Psoas muscle (tissue), 8 donors: ENCODE results near the gene HYCC1. TPM values are rescaled to one million over a fixed set of nuclear protein-coding genes. Genes with fewer than 3 reads are reported as not detected.

Experiments
- ATAC-seq, 4 donors: fragments of 200-7000 bp; cut with Tn5 transposase; one replicate each; pipeline ENCODE4 v1.9.1; 2020; ENCODE audit warnings: moderate library complexity in 3 of 4, mild to moderate bottlenecking in 2 of 4
- DNase-seq, 2 donors: peaks; one replicate each; pipeline ENCODE4 v3.0.0-alpha.2; 2020
- H3K27ac ChIP-seq: fragments of 200-600 bp; one replicate; pipeline ENCODE4 v1.8.0; 2022
- H3K27me3 ChIP-seq, 3 donors: fragments of 200-600 bp in 1 of 3; one replicate each; pipeline versions ENCODE4 v1.6.1 to v1.8.0; 2013 to 2022; ENCODE audit warnings: low read length in 2 of 3, mild to moderate bottlenecking in 2 of 3, moderate library complexity in 1 of 3; ENCODE audit not compliant: insufficient read depth in 3 of 3
- H3K36me3 ChIP-seq, 2 donors: fragments of 200-600 bp in 1 of 2; one replicate each; pipeline versions ENCODE4 v1.6.1 to v1.8.0; 2013 to 2022; ENCODE audit warnings: low read depth in 1 of 2, mild to moderate bottlenecking in 1 of 2, moderate library complexity in 1 of 2; ENCODE audit not compliant: insufficient read depth in 1 of 2
- H3K4me1 ChIP-seq: fragments of 200-600 bp; one replicate; pipeline ENCODE4 v1.8.0; 2022
- H3K4me3 ChIP-seq: fragments of 200-600 bp; one replicate; pipeline ENCODE4 v1.8.0; 2022; ENCODE audit warnings: mild to moderate bottlenecking
- H3K9me3 ChIP-seq: fragments of 200-600 bp; one replicate; pipeline ENCODE4 v1.8.0; 2022
- WGBS, 3 donors: extraction: QIAGEN DNeasy Blood & Tissue Kit; methylation state at CpG; one replicate each; pipeline versions ENCODE4 v1.1.6 to v1.1.7; 2013; 5-methylcytosine and 5-hydroxymethylcytosine counted together
- intact Hi-C, 2 donors: fragments of 100-400 bp; cut with DNase I; formaldehyde crosslinking; loops; one replicate each; pipeline versions ENCODE4 v1.11.0 to v1.14.2; 2022
- polyA plus RNA-seq, 3 donors: library from polyadenylated mRNA; stranded (reverse); fragments of 200-250 nt; gene quantifications; one replicate each; pipeline ENCODE4 v1.2.3, GENCODE V29; 2013
- total RNA-seq, 4 donors: library from RNA; stranded (reverse); fragmentation: NEBNext Ultra II Directional in 2 of 4; extraction: Animal tissue kit (Norgen Biotek cat#: 25700) in 2 of 4; gene quantifications; one replicate each; pipeline versions ENCODE4 v1.2.1 to v1.2.4, GENCODE V29; 2021 to 2023
- TF ChIP-seq, protein P1 (sequence below): fragments of 200-600 bp; IDR thresholded peaks from one replicate; pipeline ENCODE4 v1.8.0; 2022; ENCODE audit warnings: antibody characterized with exemption
- donor health status: healthy with polysubstance abuse.
- donor health status: DM: no; HTN: no; CAD: no; lungs with moderate emphysema.
- donor health status: Bipolar disorder and iron deficiency.
- donor health status: healthy.
- donor health status: DM: yes; HTN: yes; CAD: no.
- donor health status: DM: no; HTN: no; CAD: no.
- donor health status: DM: no; HTN: no; CAD: no.
- donor health status: DM: yes; HTN: yes; CAD: no.

Gene HYCC1
- total and polyA plus RNA-seq, 7 donors = 14.6 to 63.9 (median 30.1) TPM

GRCh38 chr7:23016345-23017253 lies 2.7 kb upstream of the HYCC1 start:
- intact Hi-C loops = loop anchor here in 1 of 2 donors (10.0 kb wide), 1 partner anchor 162 kb away; no protein-coding TSS in a partner anchor
- 86 to 91% (median 88%) methylated on average over 9 of the region's 9 CpGs for WGBS, 3 donors
- Histone ChIP-seq H3K27me3 (no peaks in the 10 kb centered on the region), H3K4me3 (no peak overlapping the region), H3K36me3 (no peaks in the 10 kb centered on the region), H3K27ac (no peak overlapping the region), H3K9me3 (no peaks in the 10 kb centered on the region), H3K4me1 (peaks cover 6% of the 10 kb centered on the region)
- ATAC-seq (no peak), DNase-seq (no peak)
- TF ChIP-seq, protein P1, sequence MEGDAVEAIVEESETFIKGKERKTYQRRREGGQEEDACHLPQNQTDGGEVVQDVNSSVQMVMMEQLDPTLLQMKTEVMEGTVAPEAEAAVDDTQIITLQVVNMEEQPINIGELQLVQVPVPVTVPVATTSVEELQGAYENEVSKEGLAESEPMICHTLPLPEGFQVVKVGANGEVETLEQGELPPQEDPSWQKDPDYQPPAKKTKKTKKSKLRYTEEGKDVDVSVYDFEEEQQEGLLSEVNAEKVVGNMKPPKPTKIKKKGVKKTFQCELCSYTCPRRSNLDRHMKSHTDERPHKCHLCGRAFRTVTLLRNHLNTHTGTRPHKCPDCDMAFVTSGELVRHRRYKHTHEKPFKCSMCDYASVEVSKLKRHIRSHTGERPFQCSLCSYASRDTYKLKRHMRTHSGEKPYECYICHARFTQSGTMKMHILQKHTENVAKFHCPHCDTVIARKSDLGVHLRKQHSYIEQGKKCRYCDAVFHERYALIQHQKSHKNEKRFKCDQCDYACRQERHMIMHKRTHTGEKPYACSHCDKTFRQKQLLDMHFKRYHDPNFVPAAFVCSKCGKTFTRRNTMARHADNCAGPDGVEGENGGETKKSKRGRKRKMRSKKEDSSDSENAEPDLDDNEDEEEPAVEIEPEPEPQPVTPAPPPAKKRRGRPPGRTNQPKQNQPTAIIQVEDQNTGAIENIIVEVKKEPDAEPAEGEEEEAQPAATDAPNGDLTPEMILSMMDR = no peak

DNA sequence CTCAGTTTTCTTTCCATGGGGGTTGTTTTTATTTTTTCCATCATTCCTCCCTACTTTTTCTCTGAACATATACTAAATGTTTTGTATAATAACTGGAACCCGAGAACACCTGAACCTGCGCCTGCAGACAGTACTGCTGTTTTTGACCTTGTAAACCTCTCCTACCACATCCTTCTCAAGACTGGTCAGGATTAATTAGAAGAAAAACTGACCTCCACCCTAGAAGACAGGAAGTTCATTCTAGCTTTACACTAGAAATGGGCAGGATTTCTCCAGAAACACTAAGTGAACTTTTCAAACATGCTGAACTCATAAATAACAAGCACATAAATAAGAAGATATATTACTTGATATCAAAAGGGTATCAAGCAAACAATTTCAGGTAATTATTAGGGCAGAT lies 751 bp upstream of the HYCC1 start:
- H3K36me3 ChIP-seq = no peaks in the 10 kb centered on the region
- H3K27ac ChIP-seq = peak overlapping the region; percentile 53
- ATAC-seq (no peak), DNase-seq (no peak)
- 62 to 67% (median 67%) methylated on average over 2 of the region's 2 CpGs for WGBS, 3 donors
- intact Hi-C loops = loop anchor here in 1 of 2 donors (10.0 kb wide), 1 partner anchor 160 kb away; no protein-coding TSS in a partner anchor
- H3K4me3 ChIP-seq = peak overlapping the region; percentile 35
- TF ChIP-seq, protein P1 = no peak
- no peaks in the 10 kb centered on the region for H3K9me3 ChIP-seq
- H3K4me1 ChIP-seq = peaks cover 21% of the 10 kb centered on the region
- H3K27me3 ChIP-seq = no peaks in the 10 kb centered on the region

GRCh38 chr7:23012908-23013714 lies 819 bp downstream of the HYCC1 start:
- DNase-seq (peak; percentile 30 to 53), ATAC-seq (peak in 3 of 4 donors; percentile 8 to 19 (median 12))
- Histone ChIP-seq H3K27ac (peak overlapping the region; percentile 87), H3K9me3 (no peaks in the 10 kb centered on the region), H3K4me3 (peak overlapping the region; percentile 85), H3K4me1 (peaks cover 27% of the 10 kb centered on the region), H3K36me3 (no peaks in the 10 kb centered on the region), H3K27me3 (no peaks in the 10 kb centered on the region)
- TF ChIP-seq, protein P1 = no peak
- whole genome bisulfite sequencing, 3 donors = 1 to 3% (median 2%) methylated on average over 28 to 52 of the region's 52 CpGs
- intact Hi-C loops = loop anchor here in 1 of 2 donors (10.0 kb wide), 1 partner anchor 158 kb away; no protein-coding TSS in a partner anchor

- intact Hi-C loops = loop anchor here in 1 of 2 donors (10.0 kb wide), 1 partner anchor 157 kb away; no protein-coding TSS in a partner anchor
- H3K4me3 ChIP-seq = peak overlapping the region; percentile 85
- 41 to 66% (median 59%) methylated on average over 6 of the region's 6 CpGs for WGBS, 3 donors
- no peaks in the 10 kb centered on the region for H3K9me3 ChIP-seq
- H3K36me3 ChIP-seq = no peaks in the 10 kb centered on the region
- H3K27ac ChIP-seq = no peak overlapping the region
- no peak for ATAC-seq
- H3K27me3 ChIP-seq = no peaks in the 10 kb centered on the region
- H3K4me1 ChIP-seq = peaks cover 27% of the 10 kb centered on the region
- no peak for DNase-seq
- TF ChIP-seq, protein P1 = no peak
Observed at GRCh38 chr7:23012186-23012585, 1.7 kb downstream of the HYCC1 start.
